DND-41 (cell line): ENCODE measurements around the gene CNNM1.

Source experiments
- CTCF ChIP-seq: IDR thresholded peaks from 2 replicates; pipeline ENCODE4 v1.5.1; 2012; ENCODE audit warnings: borderline replicate concordance, low read length, moderate library complexity, mild to moderate bottlenecking; ENCODE audit not compliant: poor library complexity, severe bottlenecking; ENCODE audit errors: extremely low read depth
- EZH2 ChIP-seq: IDR thresholded peaks from 3 replicates; pipeline ENCODE4 v1.6.1; 2012; ENCODE audit warnings: borderline replicate concordance, low read depth, mild to moderate bottlenecking, moderate library complexity, low read length, inconsistent platforms; ENCODE audit not compliant: severe bottlenecking

DNA sequence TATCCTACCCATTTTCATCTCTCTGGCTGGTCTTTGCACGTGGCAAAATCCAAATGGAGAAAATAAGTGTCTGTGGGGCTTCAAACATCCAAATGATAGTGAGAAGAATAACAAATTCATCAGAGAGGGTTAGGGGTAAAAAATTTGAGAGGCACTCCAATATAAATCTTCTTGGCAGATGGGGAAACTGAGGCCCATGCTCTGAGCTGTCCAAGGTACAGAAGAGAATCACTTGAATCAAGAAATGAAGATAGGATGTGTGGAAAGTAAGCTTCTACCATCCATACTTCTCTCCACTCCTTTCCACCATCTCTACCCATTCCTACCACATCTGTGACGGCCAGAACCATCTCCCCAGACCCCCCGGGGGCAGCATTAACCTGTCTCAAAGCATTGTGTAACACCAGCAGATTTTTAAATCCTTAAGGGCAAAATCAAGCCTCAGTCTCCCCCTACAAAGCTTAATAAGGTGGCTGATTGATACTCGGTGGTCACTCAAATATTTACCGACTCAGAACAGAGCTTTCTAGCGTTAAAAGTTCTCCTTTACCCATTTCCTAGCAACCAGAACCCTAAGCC is 100.5 kb downstream of the CNNM1 start:
- TF ChIP-seq CTCF (no peak), EZH2 (no peak)
